Keratinocyte (primary cell): ENCODE results near the gene CCDC194. TPM values are rescaled to one million over a fixed set of nuclear protein-coding genes. Genes with fewer than 3 reads are reported as not detected.

Experiments used
- DNase-seq: peaks from one replicate; pipeline ENCODE4 v3.0.0-alpha.2; 2011; ENCODE audit warnings: low read depth, missing footprints, low spot score
- FAIRE-seq: peaks from 2 replicates; lab custom pipeline; 2011; peaks lifted over from hg19 to GRCh38; lab: Jason Lieb, UNC
- H2AFZ ChIP-seq: 2 replicates; pipeline ENCODE4 v1.6.0; 2012; ENCODE audit warnings: low read length, control low read depth, inconsistent platforms; ENCODE audit not compliant: control insufficient read depth
- H3K27ac ChIP-seq: 2 replicates; pipeline ENCODE4 v1.5.1; 2011; ENCODE audit warnings: low read length; ENCODE audit not compliant: control insufficient read depth, insufficient read depth
- H3K27me3 ChIP-seq: 3 replicates; pipeline ENCODE4 v1.6.0; 2011; ENCODE audit warnings: low read length; ENCODE audit not compliant: control insufficient read depth, insufficient read depth; ENCODE audit errors: extremely low read depth
- H3K36me3 ChIP-seq, 2 experiments: 2 replicates in 1 of 2; 3 replicates in 1 of 2; pipeline ENCODE4 v1.5.1; 2011; ENCODE audit warnings: low read length in 2 of 2, mild to moderate bottlenecking in 1 of 2; ENCODE audit not compliant: control insufficient read depth in 2 of 2, insufficient read depth in 2 of 2; ENCODE audit errors: extremely low read depth in 1 of 2
- H3K4me1 ChIP-seq: 3 replicates; pipeline ENCODE4 v1.5.1; 2011; ENCODE audit warnings: low read length; ENCODE audit not compliant: control insufficient read depth, insufficient read depth; ENCODE audit errors: extremely low read depth
- H3K4me2 ChIP-seq: 3 replicates; pipeline ENCODE4 v1.6.0; 2011; ENCODE audit warnings: low read depth, low read length; ENCODE audit not compliant: control insufficient read depth, insufficient read depth; ENCODE audit errors: extremely low read depth
- H3K4me3 ChIP-seq, 3 experiments: fragments of 200-600 bp in 1 of 3; sonication (generic) in 1 of 3; 2 replicates in 2 of 3; 3 replicates in 1 of 3; pipeline ENCODE4 v1.5.1; 2011 to 2016; ENCODE audit warnings: low read length in 3 of 3, mild to moderate bottlenecking in 3 of 3, control low read depth in 2 of 3, inconsistent platforms in 1 of 3, low read depth in 1 of 3, mixed read lengths in 1 of 3, mixed run types in 1 of 3, moderate library complexity in 1 of 3; ENCODE audit not compliant: control insufficient read depth in 2 of 3, insufficient read depth in 2 of 3; ENCODE audit errors: extremely low read depth in 1 of 3
- H3K79me2 ChIP-seq: 2 replicates; pipeline ENCODE4 v1.6.0; 2012; ENCODE audit warnings: low read length; ENCODE audit not compliant: control insufficient read depth, insufficient read depth
- H3K9ac ChIP-seq: 3 replicates; pipeline ENCODE4 v1.6.0; 2011; ENCODE audit warnings: low read length; ENCODE audit not compliant: control insufficient read depth, insufficient read depth; ENCODE audit errors: extremely low read depth
- H3K9me1 ChIP-seq: 3 replicates; pipeline ENCODE4 v1.6.0; 2011; ENCODE audit warnings: low read length; ENCODE audit not compliant: control insufficient read depth, insufficient read depth; ENCODE audit errors: extremely low read depth
- H3K9me3 ChIP-seq: 2 replicates; pipeline ENCODE4 v1.5.1; 2012; ENCODE audit warnings: low read depth, low read length; ENCODE audit not compliant: control insufficient read depth
- H4K20me1 ChIP-seq: 3 replicates; pipeline ENCODE4 v1.6.0; 2011; ENCODE audit warnings: low read length; ENCODE audit not compliant: control insufficient read depth, insufficient read depth; ENCODE audit errors: extremely low read depth
- CTCF ChIP-seq, 3 experiments: IDR thresholded peaks in 1 of 3; conservative IDR thresholded peaks in 1 of 3; optimal IDR thresholded peaks in 1 of 3; 2 replicates in 2 of 3; 3 replicates in 1 of 3; pipeline versions ENCODE3 to v1.5.1; 2011; ENCODE audit warnings: low read length in 3 of 3, mild to moderate bottlenecking in 3 of 3, moderate library complexity in 2 of 3, control low read depth in 1 of 3, inconsistent platforms in 1 of 3; ENCODE audit not compliant: insufficient read depth in 2 of 3; ENCODE audit errors: extremely low read depth in 1 of 3
- EZH2 ChIP-seq: IDR thresholded peaks from one replicate; pipeline ENCODE4 v1.6.1; 2012; ENCODE audit warnings: inconsistent platforms, mild to moderate bottlenecking, low read length, moderate library complexity
- dilution Hi-C: fragments of 300-500 bp; cut with MboI; formaldehyde crosslinking; loops from one replicate; pipeline ENCODE4 v1.7.0; 2020; ENCODE audit warnings: low sequenced_read_pairs; ENCODE audit not compliant: extremely low pct_ligation_motif_present
- polyA plus RNA-seq, 5 experiments: library from polyadenylated mRNA; depleted of rRNA in 3 of 5; stranded (reverse) in 3 of 5; stranded (forward) in 1 of 5; unstranded in 1 of 5; fragments of >200 nt; gene quantifications; 1 replicate in 1 of 5; 2 replicates in 3 of 5; 3 replicates in 1 of 5; pipeline versions ENCODE4 v1.2.1 to v1.2.3, GENCODE V29; 2011 to 2012; ENCODE audit warnings: missing spikeins in 2 of 5, low read depth in 1 of 5, low replicate concordance in 1 of 5

Gene CCDC194
- polyA plus RNA-seq, 1 donor (not counting 4 experiments of a cell fraction or from before 2014, with no cell fraction given), result not detected

- no peaks in the 10 kb centered on the region for H3K36me3 ChIP-seq
- dilution Hi-C loops, result no loop called here
These were observed 46.1 kb downstream of the CCDC194 start for GRCh38 chr19:17347877-17348276.

GRCh38 chr19:17347361-17347760, 46.6 kb downstream of the CCDC194 start:
- H3K79me2 ChIP-seq, result no peaks in the 10 kb centered on the region
- no peak overlapping the region for H3K4me2 ChIP-seq
- H3K27ac ChIP-seq, result no peak overlapping the region
- H3K9ac ChIP-seq, result no peak overlapping the region
- no peaks in the 10 kb centered on the region for H3K9me3 ChIP-seq
- dilution Hi-C loops, result no loop called here
- FAIRE-seq, result no peak
- no peaks in the 10 kb centered on the region for H3K9me1 ChIP-seq
- DNase-seq, result no peak
- no peaks in the 10 kb centered on the region for H3K36me3 ChIP-seq
- TF ChIP-seq EZH2 (no peak), CTCF (optimal IDR thresholded peaks at IDR 0.05 in 1 of 3, IDR thresholded peaks at IDR 0.05 in 1 of 3, conservative IDR thresholded peaks at IDR 0.05 in 1 of 3; ENCODE audit: extremely low read depth in 1 of 3, insufficient read depth in 2 of 3, low read length in 3 of 3) (no peak)
- H3K4me1 ChIP-seq, result peaks cover 6% of the 10 kb centered on the region
- H3K27me3 ChIP-seq, result no peaks in the 10 kb centered on the region
- no peak overlapping the region for H3K4me3 ChIP-seq
- H4K20me1 ChIP-seq, result no peaks in the 10 kb centered on the region
- H2AFZ ChIP-seq, result no peak overlapping the region

More at GRCh38 chr19:17347877-17348276, 46.1 kb downstream of the CCDC194 start:
- Histone ChIP-seq H3K4me2 (no peak overlapping the region), H3K27ac (no peak overlapping the region), H3K9ac (no peak overlapping the region), H3K27me3 (no peaks in the 10 kb centered on the region), H2AFZ (no peak overlapping the region), H3K79me2 (no peaks in the 10 kb centered on the region), H4K20me1 (no peaks in the 10 kb centered on the region), H3K4me3 (no peak overlapping the region), H3K4me1 (peaks cover 6% of the 10 kb centered on the region), H3K9me1 (no peaks in the 10 kb centered on the region), H3K9me3 (no peaks in the 10 kb centered on the region)
- FAIRE-seq (no peak), DNase-seq (no peak)
- TF ChIP-seq CTCF (optimal IDR thresholded peaks at IDR 0.05 in 1 of 3, IDR thresholded peaks at IDR 0.05 in 1 of 3, conservative IDR thresholded peaks at IDR 0.05 in 1 of 3; ENCODE audit: extremely low read depth in 1 of 3, insufficient read depth in 2 of 3, low read length in 3 of 3), result no peak
- no peak for TF ChIP-seq EZH2
